ENCODE data around the gene TVP23A.
"Not testable (repeated sequence)": the region's sequence is repeated elsewhere in the genome, so short reads cannot be mapped to it uniquely, and the experiment has no call there.

Gene TVP23A

GRCh38 chr16:10820546-10820945, 2.0 kb upstream of the TVP23A start:
- Histone ChIP-seq H3K9me3 (ENCODE audit: control insufficient read depth, low read length) (no peaks in the 10 kb centered on the region), H3K4me3 (ENCODE audit: low read length) (no peak overlapping the region), H3K36me3 (ENCODE audit: control insufficient read depth, insufficient read depth, low read length, severe bottlenecking) (no peaks in the 10 kb centered on the region), H3K27me3 (replicated peaks; ENCODE audit: control insufficient read depth, insufficient read depth, low read length) (peaks cover 20% of the 10 kb centered on the region), H3K4me1 (ENCODE audit: control insufficient read depth, insufficient read depth, low read length) (no peaks in the 10 kb centered on the region), H3K9ac (ENCODE audit: low read length) (no peak overlapping the region)
- DNase-seq (ENCODE audit: low read depth), result no peak

- no peak for DNase-seq (ENCODE audit: low read depth)
- Histone ChIP-seq H3K9ac (ENCODE audit: low read length) (no peak overlapping the region), H3K9me3 (ENCODE audit: control insufficient read depth, low read length) (no peaks in the 10 kb centered on the region), H3K36me3 (ENCODE audit: control insufficient read depth, insufficient read depth, low read length, severe bottlenecking) (no peaks in the 10 kb centered on the region), H3K4me1 (ENCODE audit: control insufficient read depth, insufficient read depth, low read length) (no peaks in the 10 kb centered on the region), H3K4me3 (ENCODE audit: low read length) (no peak overlapping the region), H3K27me3 (replicated peaks; ENCODE audit: control insufficient read depth, insufficient read depth, low read length) (peaks cover 24% of the 10 kb centered on the region)
Measured at GRCh38 chr16:10817514-10817913, 1.1 kb downstream of the TVP23A start.

- Histone ChIP-seq H3K4me3 (ENCODE audit: low read length) (no peak overlapping the region), H3K27me3 (replicated peaks; ENCODE audit: control insufficient read depth, insufficient read depth, low read length) (peaks cover 21% of the 10 kb centered on the region), H3K4me1 (ENCODE audit: control insufficient read depth, insufficient read depth, low read length) (no peaks in the 10 kb centered on the region), H3K9ac (ENCODE audit: low read length) (no peak overlapping the region), H3K9me3 (ENCODE audit: control insufficient read depth, low read length) (peaks cover 6% of the 10 kb centered on the region), H3K36me3 (ENCODE audit: control insufficient read depth, insufficient read depth, low read length, severe bottlenecking) (no peaks in the 10 kb centered on the region)
- DNase-seq (ENCODE audit: low read depth), result no peak
Measured at GRCh38 chr16:10813099-10813455, 5.5 kb downstream of the TVP23A start.

- DNase-seq (ENCODE audit: low read depth), result no peak
- H3K36me3 ChIP-seq (ENCODE audit: control insufficient read depth, insufficient read depth, low read length, severe bottlenecking), result no peaks in the 10 kb centered on the region
- no peak overlapping the region for H3K9ac ChIP-seq (ENCODE audit: low read length)
- no peak overlapping the region for H3K4me3 ChIP-seq (ENCODE audit: low read length)
- H3K9me3 ChIP-seq (ENCODE audit: control insufficient read depth, low read length), result peaks cover 6% of the 10 kb centered on the region
- H3K27me3 ChIP-seq (replicated peaks; ENCODE audit: control insufficient read depth, insufficient read depth, low read length), result peaks cover 22% of the 10 kb centered on the region
- no peaks in the 10 kb centered on the region for H3K4me1 ChIP-seq (ENCODE audit: control insufficient read depth, insufficient read depth, low read length)
Measured at GRCh38 chr16:10812312-10813098, 6.1 kb downstream of the TVP23A start.

GRCh38 chr16:10809706-10810105, 8.9 kb downstream of the TVP23A start:
- Histone ChIP-seq H3K4me1 (ENCODE audit: control insufficient read depth, insufficient read depth, low read length) (no peaks in the 10 kb centered on the region), H3K9me3 (ENCODE audit: control insufficient read depth, low read length) (peaks cover 6% of the 10 kb centered on the region), H3K4me3 (ENCODE audit: low read length) (no peak overlapping the region), H3K9ac (ENCODE audit: low read length) (no peak overlapping the region), H3K27me3 (replicated peaks; ENCODE audit: control insufficient read depth, insufficient read depth, low read length) (peaks cover 17% of the 10 kb centered on the region), H3K36me3 (ENCODE audit: control insufficient read depth, insufficient read depth, low read length, severe bottlenecking) (no peaks in the 10 kb centered on the region)
- DNase-seq (ENCODE audit: low read depth), result no peak

- no peaks in the 10 kb centered on the region for H3K36me3 ChIP-seq (ENCODE audit: control insufficient read depth, insufficient read depth, low read length, severe bottlenecking)
- no peaks in the 10 kb centered on the region for H3K4me1 ChIP-seq (ENCODE audit: control insufficient read depth, insufficient read depth, low read length)
Measured at GRCh38 chr16:10808850-10809249, 9.7 kb downstream of the TVP23A start.

GRCh38 chr16:10808218-10808617, 10.4 kb downstream of the TVP23A start:
- DNase-seq (ENCODE audit: low read depth), result no peak
- no peaks in the 10 kb centered on the region for H3K36me3 ChIP-seq (ENCODE audit: control insufficient read depth, insufficient read depth, low read length, severe bottlenecking)
- H3K9me3 ChIP-seq (ENCODE audit: control insufficient read depth, low read length), result peaks cover 6% of the 10 kb centered on the region
- no peaks in the 10 kb centered on the region for H3K4me1 ChIP-seq (ENCODE audit: control insufficient read depth, insufficient read depth, low read length)
- H3K9ac ChIP-seq (ENCODE audit: low read length), result no peak overlapping the region
- no peak overlapping the region for H3K4me3 ChIP-seq (ENCODE audit: low read length)
- H3K27me3 ChIP-seq (replicated peaks; ENCODE audit: control insufficient read depth, insufficient read depth, low read length), result peaks cover 17% of the 10 kb centered on the region

More at GRCh38 chr16:10808850-10809249, 9.7 kb downstream of the TVP23A start:
- Histone ChIP-seq H3K9ac (ENCODE audit: low read length) (no peak overlapping the region), H3K9me3 (ENCODE audit: control insufficient read depth, low read length) (peaks cover 6% of the 10 kb centered on the region), H3K4me3 (ENCODE audit: low read length) (no peak overlapping the region), H3K27me3 (replicated peaks; ENCODE audit: control insufficient read depth, insufficient read depth, low read length) (peaks cover 17% of the 10 kb centered on the region)
- DNase-seq (ENCODE audit: low read depth), result no peak

GRCh38 chr16:10806698-10807097, 11.9 kb downstream of the TVP23A start:
- Histone ChIP-seq H3K4me3 (ENCODE audit: low read length) (no peak overlapping the region), H3K4me1 (ENCODE audit: control insufficient read depth, insufficient read depth, low read length) (no peaks in the 10 kb centered on the region), H3K36me3 (ENCODE audit: control insufficient read depth, insufficient read depth, low read length, severe bottlenecking) (no peaks in the 10 kb centered on the region), H3K9ac (ENCODE audit: low read length) (no peak overlapping the region), H3K9me3 (ENCODE audit: control insufficient read depth, low read length) (peaks cover 6% of the 10 kb centered on the region), H3K27me3 (replicated peaks; ENCODE audit: control insufficient read depth, insufficient read depth, low read length) (peaks cover 17% of the 10 kb centered on the region)
- DNase-seq (ENCODE audit: low read depth), result no peak

- Histone ChIP-seq H3K27me3 (replicated peaks; ENCODE audit: control insufficient read depth, insufficient read depth, low read length) (peaks cover 17% of the 10 kb centered on the region), H3K9ac (ENCODE audit: low read length) (no peak overlapping the region), H3K4me1 (ENCODE audit: control insufficient read depth, insufficient read depth, low read length) (no peaks in the 10 kb centered on the region), H3K4me3 (ENCODE audit: low read length) (no peak overlapping the region), H3K36me3 (ENCODE audit: control insufficient read depth, insufficient read depth, low read length, severe bottlenecking) (no peaks in the 10 kb centered on the region), H3K9me3 (ENCODE audit: control insufficient read depth, low read length) (peaks cover 6% of the 10 kb centered on the region)
- no peak for DNase-seq (ENCODE audit: low read depth)
Measured at GRCh38 chr16:10805334-10805733, 13.3 kb downstream of the TVP23A start.

GRCh38 chr16:10799736-10800135, 18.9 kb downstream of the TVP23A start:
- Histone ChIP-seq H3K9ac (ENCODE audit: low read length) (no peak overlapping the region), H3K4me1 (ENCODE audit: control insufficient read depth, insufficient read depth, low read length) (no peaks in the 10 kb centered on the region), H3K9me3 (ENCODE audit: control insufficient read depth, low read length) (no peaks in the 10 kb centered on the region), H3K36me3 (ENCODE audit: control insufficient read depth, insufficient read depth, low read length, severe bottlenecking) (no peaks in the 10 kb centered on the region), H3K4me3 (ENCODE audit: low read length) (no peak overlapping the region), H3K27me3 (replicated peaks; ENCODE audit: control insufficient read depth, insufficient read depth, low read length) (peaks cover 2% of the 10 kb centered on the region)
- DNase-seq (ENCODE audit: low read depth), result no peak

- H3K27me3 ChIP-seq (replicated peaks; ENCODE audit: control insufficient read depth, insufficient read depth, low read length), result peaks cover 11% of the 10 kb centered on the region
- H3K4me1 ChIP-seq (ENCODE audit: control insufficient read depth, insufficient read depth, low read length), result no peaks in the 10 kb centered on the region
- no peak for DNase-seq (ENCODE audit: low read depth)
- no peak overlapping the region for H3K4me3 ChIP-seq (ENCODE audit: low read length)
- H3K9ac ChIP-seq (ENCODE audit: low read length), result no peak overlapping the region
- H3K9me3 ChIP-seq (ENCODE audit: control insufficient read depth, low read length), result no peaks in the 10 kb centered on the region
- H3K36me3 ChIP-seq (ENCODE audit: control insufficient read depth, insufficient read depth, low read length, severe bottlenecking), result no peaks in the 10 kb centered on the region
Measured at GRCh38 chr16:10791048-10791447, 27.5 kb downstream of the TVP23A start.

- H3K9me3 ChIP-seq (ENCODE audit: control insufficient read depth, low read length); H3K27me3 ChIP-seq (replicated peaks; ENCODE audit: control insufficient read depth, insufficient read depth, low read length); H3K36me3 ChIP-seq (ENCODE audit: control insufficient read depth, insufficient read depth, low read length, severe bottlenecking); H3K4me3 ChIP-seq (ENCODE audit: low read length); H3K4me1 ChIP-seq (ENCODE audit: control insufficient read depth, insufficient read depth, low read length); H3K9ac ChIP-seq (ENCODE audit: low read length); DNase-seq (ENCODE audit: low read depth): not testable (repeated sequence)
Measured at GRCh38 chr16:10788630-10789029, 30.0 kb downstream of the TVP23A start.
